Measurements from ENCODE around the gene MAL.

GRCh38 chr2:95004287-95004686 lies 21.2 kb upstream of the MAL start:
- no peak for TF ChIP-seq THAP11 (CRISPR knock-in tag; IDR thresholded peaks at IDR 0.05)
- TF ChIP-seq STAT6 (CRISPR knock-in tag; IDR thresholded peaks at IDR 0.05; ENCODE audit: borderline replicate concordance) = no peak
- no peak for TF ChIP-seq TCF7 (IDR thresholded peaks at IDR 0.05; ENCODE audit: low read depth)
- TF ChIP-seq NONO (IDR thresholded peaks at IDR 0.05) = no peak
- TF ChIP-seq NONO (CRISPR knock-in tag; conservative IDR thresholded peaks at IDR 0.05) = no peak
- TF ChIP-seq POLR2AphosphoS2 (IDR thresholded peaks at IDR 0.05; ENCODE audit: low read depth, low read length) = no peak

Measured in HepG2 (cell line).